Hepatocyte (in vitro differentiated cells): ENCODE data around the gene ELOA.

Source experiments
- CTCF ChIP-seq: fragments of 200-600 bp; sonication (generic); IDR thresholded peaks from 2 replicates; pipeline ENCODE4 v1.5.1; 2016; ENCODE audit warnings: antibody characterized with exemption, mild to moderate bottlenecking; ENCODE audit not compliant: poor library complexity
- EZH2 ChIP-seq: fragments of 200-600 bp; sonication (generic); IDR thresholded peaks from 2 replicates; pipeline ENCODE4 v1.6.1; 2016; ENCODE audit warnings: antibody characterized with exemption, mild to moderate bottlenecking, borderline replicate concordance

- TF ChIP-seq CTCF (no peak), EZH2 (no peak)
Measured at GRCh38 chr1:23779826-23780371, 36.6 kb downstream of the ELOA start.
